ENCODE measurements around the gene CCDC81.

The CCDC81 gene

DNA sequence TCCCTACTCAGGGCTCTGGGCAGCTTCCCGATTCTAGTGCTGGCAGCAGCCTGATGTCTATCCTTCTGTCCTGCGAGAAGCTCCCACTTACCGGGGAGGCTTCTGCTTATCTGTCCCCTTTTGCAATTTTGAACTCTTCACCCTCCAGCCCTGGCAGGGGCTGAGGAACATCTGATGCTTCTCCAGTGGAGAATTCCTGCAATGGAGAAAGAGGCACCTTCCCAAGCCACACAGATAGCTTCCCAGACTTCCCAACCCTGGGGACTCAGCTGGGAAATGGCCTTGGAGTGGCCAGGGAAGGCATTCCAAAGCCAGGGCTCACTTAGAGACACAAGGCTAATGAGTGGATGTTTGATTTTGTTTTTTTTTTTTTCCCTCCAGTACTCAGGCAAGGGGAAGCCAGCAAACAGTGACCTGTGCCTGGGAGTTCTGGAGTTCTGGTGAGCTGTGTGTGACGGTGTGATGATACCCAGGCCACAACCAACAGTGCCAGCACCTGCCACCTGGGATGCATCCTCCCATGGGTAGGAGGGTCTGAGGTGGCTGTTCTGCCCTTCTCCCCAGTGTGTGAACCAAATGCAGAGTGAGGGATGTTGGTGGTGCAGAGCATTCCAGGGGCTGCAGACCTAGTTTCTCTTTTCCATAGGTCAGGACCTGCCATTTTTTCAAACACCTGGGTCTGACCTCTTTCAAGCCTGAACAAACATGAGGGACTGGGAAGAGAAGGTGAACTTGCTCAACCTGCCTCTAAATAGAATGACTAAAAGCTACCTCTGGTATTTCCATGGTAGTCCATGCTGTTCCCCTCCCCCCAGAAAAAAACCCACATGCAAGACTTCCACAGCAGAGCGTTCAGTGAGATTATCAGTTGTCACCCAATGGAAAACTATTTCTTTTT is 95.1 kb downstream of the CCDC81 start:
- DNase-seq, result no peak

Measured in NCI-H1694 treated with DMSO at 0.1 percent for 48 hours (cell line).